ENCODE data around the gene GPM6B.

DNA sequence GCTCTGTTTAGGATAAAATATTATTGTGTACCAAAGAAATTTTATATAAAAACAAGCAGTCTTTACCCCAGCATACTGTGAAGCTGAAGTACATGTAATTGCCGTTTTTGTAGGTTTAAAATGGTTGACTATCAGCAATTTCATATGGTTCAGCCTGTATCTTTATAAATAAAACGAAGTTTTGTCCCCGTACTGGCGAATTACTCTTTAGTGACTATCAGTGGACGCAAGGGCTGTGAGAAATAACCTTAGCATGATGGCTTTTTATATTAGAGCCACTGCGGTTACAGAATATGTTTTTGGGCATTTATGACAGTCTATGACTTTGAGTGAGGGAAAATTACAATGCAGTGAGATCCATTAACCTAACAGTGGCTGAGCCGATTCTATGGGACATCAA is 1.2 kb downstream of the GPM6B start:
- TF ChIP-seq, protein P1, sequence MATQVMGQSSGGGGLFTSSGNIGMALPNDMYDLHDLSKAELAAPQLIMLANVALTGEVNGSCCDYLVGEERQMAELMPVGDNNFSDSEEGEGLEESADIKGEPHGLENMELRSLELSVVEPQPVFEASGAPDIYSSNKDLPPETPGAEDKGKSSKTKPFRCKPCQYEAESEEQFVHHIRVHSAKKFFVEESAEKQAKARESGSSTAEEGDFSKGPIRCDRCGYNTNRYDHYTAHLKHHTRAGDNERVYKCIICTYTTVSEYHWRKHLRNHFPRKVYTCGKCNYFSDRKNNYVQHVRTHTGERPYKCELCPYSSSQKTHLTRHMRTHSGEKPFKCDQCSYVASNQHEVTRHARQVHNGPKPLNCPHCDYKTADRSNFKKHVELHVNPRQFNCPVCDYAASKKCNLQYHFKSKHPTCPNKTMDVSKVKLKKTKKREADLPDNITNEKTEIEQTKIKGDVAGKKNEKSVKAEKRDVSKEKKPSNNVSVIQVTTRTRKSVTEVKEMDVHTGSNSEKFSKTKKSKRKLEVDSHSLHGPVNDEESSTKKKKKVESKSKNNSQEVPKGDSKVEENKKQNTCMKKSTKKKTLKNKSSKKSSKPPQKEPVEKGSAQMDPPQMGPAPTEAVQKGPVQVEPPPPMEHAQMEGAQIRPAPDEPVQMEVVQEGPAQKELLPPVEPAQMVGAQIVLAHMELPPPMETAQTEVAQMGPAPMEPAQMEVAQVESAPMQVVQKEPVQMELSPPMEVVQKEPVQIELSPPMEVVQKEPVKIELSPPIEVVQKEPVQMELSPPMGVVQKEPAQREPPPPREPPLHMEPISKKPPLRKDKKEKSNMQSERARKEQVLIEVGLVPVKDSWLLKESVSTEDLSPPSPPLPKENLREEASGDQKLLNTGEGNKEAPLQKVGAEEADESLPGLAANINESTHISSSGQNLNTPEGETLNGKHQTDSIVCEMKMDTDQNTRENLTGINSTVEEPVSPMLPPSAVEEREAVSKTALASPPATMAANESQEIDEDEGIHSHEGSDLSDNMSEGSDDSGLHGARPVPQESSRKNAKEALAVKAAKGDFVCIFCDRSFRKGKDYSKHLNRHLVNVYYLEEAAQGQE (IDR thresholded peaks at IDR 0.05; ENCODE audit: borderline replicate concordance), result no peak
- TF ChIP-seq, protein P2, sequence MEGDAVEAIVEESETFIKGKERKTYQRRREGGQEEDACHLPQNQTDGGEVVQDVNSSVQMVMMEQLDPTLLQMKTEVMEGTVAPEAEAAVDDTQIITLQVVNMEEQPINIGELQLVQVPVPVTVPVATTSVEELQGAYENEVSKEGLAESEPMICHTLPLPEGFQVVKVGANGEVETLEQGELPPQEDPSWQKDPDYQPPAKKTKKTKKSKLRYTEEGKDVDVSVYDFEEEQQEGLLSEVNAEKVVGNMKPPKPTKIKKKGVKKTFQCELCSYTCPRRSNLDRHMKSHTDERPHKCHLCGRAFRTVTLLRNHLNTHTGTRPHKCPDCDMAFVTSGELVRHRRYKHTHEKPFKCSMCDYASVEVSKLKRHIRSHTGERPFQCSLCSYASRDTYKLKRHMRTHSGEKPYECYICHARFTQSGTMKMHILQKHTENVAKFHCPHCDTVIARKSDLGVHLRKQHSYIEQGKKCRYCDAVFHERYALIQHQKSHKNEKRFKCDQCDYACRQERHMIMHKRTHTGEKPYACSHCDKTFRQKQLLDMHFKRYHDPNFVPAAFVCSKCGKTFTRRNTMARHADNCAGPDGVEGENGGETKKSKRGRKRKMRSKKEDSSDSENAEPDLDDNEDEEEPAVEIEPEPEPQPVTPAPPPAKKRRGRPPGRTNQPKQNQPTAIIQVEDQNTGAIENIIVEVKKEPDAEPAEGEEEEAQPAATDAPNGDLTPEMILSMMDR (IDR thresholded peaks at IDR 0.05; ENCODE audit: poor library complexity, severe bottlenecking), result no peak
- TF ChIP-seq EZH2 (IDR thresholded peaks at IDR 0.05; ENCODE audit: borderline replicate concordance, insufficient read depth, low read length, poor library complexity, severe bottlenecking), result no peak
- no peak for TF ChIP-seq MXI1 (conservative IDR thresholded peaks at IDR 0.05; ENCODE audit: poor library complexity, severe bottlenecking)
- no peak for TF ChIP-seq POLR2AphosphoS5 (IDR thresholded peaks at IDR 0.05)
